ENCODE data around the gene IPO13. TPM values are rescaled to one million over a fixed set of nuclear protein-coding genes. Genes with fewer than 3 reads are reported as not detected.

Gene IPO13
- polyA plus RNA-seq, 1 of the 3 experiments (the other 2 are of a cell fraction): 15.5 TPM

DNA sequence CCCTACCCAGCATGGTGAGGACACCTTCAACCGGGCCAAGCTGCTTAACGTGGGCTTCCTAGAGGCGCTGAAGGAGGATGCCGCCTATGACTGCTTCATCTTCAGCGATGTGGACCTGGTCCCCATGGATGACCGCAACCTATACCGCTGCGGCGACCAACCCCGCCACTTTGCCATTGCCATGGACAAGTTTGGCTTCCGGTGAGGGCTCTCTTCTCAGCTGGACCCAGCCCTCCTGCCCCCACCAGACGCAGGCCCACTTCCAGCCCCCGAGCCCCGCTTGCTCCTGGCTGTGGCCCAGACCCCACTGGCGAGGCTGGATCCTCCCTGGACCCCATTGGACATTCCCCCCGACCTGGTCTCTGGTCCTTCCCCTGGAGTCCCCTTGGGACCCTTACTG lies 38.1 kb downstream of the IPO13 start:
- peaks cover 4 to 21% of the 10 kb centered on the region in 2 experiments for H3K36me3 ChIP-seq (replicated peaks in 1 of 2; ENCODE audit: control insufficient read depth in 1 of 2, insufficient read depth in 2 of 2, low read length in 1 of 2)
- H3K4me3 ChIP-seq (ENCODE audit: low read depth in 2 of 2, low read length in 1 of 2): no peak overlapping the region
- H4K20me1 ChIP-seq (ENCODE audit: insufficient read depth): peaks cover 10% of the 10 kb centered on the region
- H3K4me1 ChIP-seq (ENCODE audit: control insufficient read depth in 1 of 2, insufficient read depth in 2 of 2, low read depth in 1 of 2, low read length in 1 of 2): peaks cover 0 to 15% of the 10 kb centered on the region in 2 experiments; a peak in 1 of 4 replicates
- peaks cover 31% of the 10 kb centered on the region for H3K79me2 ChIP-seq (ENCODE audit: insufficient read depth)
- POLR2A ChIA-PET: no interaction called here
- 80% methylated on average over 1 of the region's 16 CpGs for WGBS (ENCODE audit: low lambda C conversion rate)
- no peaks in the 10 kb centered on the region for H3K9me2 ChIP-seq
- CTCF ChIA-PET: no interaction called here
- no peak for TF ChIP-seq POLR2AphosphoS5 (IDR thresholded peaks at IDR 0.05; ENCODE audit: low read depth, low read length)
- TF ChIP-seq, protein P1, sequence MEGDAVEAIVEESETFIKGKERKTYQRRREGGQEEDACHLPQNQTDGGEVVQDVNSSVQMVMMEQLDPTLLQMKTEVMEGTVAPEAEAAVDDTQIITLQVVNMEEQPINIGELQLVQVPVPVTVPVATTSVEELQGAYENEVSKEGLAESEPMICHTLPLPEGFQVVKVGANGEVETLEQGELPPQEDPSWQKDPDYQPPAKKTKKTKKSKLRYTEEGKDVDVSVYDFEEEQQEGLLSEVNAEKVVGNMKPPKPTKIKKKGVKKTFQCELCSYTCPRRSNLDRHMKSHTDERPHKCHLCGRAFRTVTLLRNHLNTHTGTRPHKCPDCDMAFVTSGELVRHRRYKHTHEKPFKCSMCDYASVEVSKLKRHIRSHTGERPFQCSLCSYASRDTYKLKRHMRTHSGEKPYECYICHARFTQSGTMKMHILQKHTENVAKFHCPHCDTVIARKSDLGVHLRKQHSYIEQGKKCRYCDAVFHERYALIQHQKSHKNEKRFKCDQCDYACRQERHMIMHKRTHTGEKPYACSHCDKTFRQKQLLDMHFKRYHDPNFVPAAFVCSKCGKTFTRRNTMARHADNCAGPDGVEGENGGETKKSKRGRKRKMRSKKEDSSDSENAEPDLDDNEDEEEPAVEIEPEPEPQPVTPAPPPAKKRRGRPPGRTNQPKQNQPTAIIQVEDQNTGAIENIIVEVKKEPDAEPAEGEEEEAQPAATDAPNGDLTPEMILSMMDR (IDR thresholded peaks at IDR 0.05): no peak
- TF ChIP-seq, protein P2, sequence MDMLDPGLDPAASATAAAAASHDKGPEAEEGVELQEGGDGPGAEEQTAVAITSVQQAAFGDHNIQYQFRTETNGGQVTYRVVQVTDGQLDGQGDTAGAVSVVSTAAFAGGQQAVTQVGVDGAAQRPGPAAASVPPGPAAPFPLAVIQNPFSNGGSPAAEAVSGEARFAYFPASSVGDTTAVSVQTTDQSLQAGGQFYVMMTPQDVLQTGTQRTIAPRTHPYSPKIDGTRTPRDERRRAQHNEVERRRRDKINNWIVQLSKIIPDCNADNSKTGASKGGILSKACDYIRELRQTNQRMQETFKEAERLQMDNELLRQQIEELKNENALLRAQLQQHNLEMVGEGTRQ (IDR thresholded peaks at IDR 0.05; ENCODE audit: borderline replicate concordance, low read depth, low read length): no peak
- no peak for TF ChIP-seq RFX5 (IDR thresholded peaks at IDR 0.05; ENCODE audit: low read length)
- no peak for TF ChIP-seq TCF12 (IDR thresholded peaks at IDR 0.05)
- no peak for TF ChIP-seq SMC3 (IDR thresholded peaks at IDR 0.05; ENCODE audit: low read depth, low read length)
- TF ChIP-seq EP300 (IDR thresholded peaks at IDR 0.05; ENCODE audit: borderline replicate concordance in 1 of 2, low read depth in 1 of 2, low read length in 1 of 2): no peak
- no peak for TF ChIP-seq FOSL2 (IDR thresholded peaks at IDR 0.05; ENCODE audit: borderline replicate concordance, low read depth)
- no peak for TF ChIP-seq TEAD4 (IDR thresholded peaks at IDR 0.05; ENCODE audit: borderline replicate concordance, insufficient read depth)
- no peak for TF ChIP-seq RCOR1 (IDR thresholded peaks at IDR 0.05; ENCODE audit: low read length)
- TF ChIP-seq, protein P3, sequence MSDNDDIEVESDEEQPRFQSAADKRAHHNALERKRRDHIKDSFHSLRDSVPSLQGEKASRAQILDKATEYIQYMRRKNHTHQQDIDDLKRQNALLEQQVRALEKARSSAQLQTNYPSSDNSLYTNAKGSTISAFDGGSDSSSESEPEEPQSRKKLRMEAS (IDR thresholded peaks at IDR 0.05; ENCODE audit: low read depth): no peak
- TF ChIP-seq JUND (IDR thresholded peaks at IDR 0.05): no peak
- TF ChIP-seq, protein P4, sequence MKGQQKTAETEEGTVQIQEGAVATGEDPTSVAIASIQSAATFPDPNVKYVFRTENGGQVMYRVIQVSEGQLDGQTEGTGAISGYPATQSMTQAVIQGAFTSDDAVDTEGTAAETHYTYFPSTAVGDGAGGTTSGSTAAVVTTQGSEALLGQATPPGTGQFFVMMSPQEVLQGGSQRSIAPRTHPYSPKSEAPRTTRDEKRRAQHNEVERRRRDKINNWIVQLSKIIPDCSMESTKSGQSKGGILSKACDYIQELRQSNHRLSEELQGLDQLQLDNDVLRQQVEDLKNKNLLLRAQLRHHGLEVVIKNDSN (IDR thresholded peaks at IDR 0.05; ENCODE audit: borderline replicate concordance, low read depth): no peak
- no peak for TF ChIP-seq CHD2 (IDR thresholded peaks at IDR 0.05; ENCODE audit: low read length, partially characterized antibody)
- no peak for TF ChIP-seq RAD21 (IDR thresholded peaks at IDR 0.05; ENCODE audit: low read length)
- no peak for TF ChIP-seq ELF1 (IDR thresholded peaks at IDR 0.05)
- TF ChIP-seq EZH2phosphoT487 (IDR thresholded peaks at IDR 0.05; ENCODE audit: borderline replicate concordance, low read depth): no peak
- no peak for TF ChIP-seq YY1 (IDR thresholded peaks at IDR 0.05; ENCODE audit: low read depth)
- TF ChIP-seq GABPA (IDR thresholded peaks at IDR 0.05; ENCODE audit: low read depth): no peak
- H3K27me3 ChIP-seq (ENCODE audit: insufficient read depth): no peaks in the 10 kb centered on the region
- H3F3A ChIP-seq (replicated peaks; ENCODE audit: insufficient read depth): no peaks in the 10 kb centered on the region
- no peak overlapping the region for H3K9ac ChIP-seq
- no peak for DNase-seq
- H3K4me2 ChIP-seq: no peak overlapping the region
- no peak overlapping the region for H3K27ac ChIP-seq (ENCODE audit: low read depth in 2 of 2, low read length in 1 of 2)
- H3K9me3 ChIP-seq: no peaks in the 10 kb centered on the region
- H2AFZ ChIP-seq (ENCODE audit: low read depth): no peak overlapping the region

Measured in SK-N-SH (cell line).